GM19397 (cell line): ENCODE measurements around the gene TOB2.
A peak's percentile ranks its signal among the peaks of the same experiment; 100 is the strongest.
"Not testable (repeated sequence)": the region's sequence is repeated elsewhere in the genome, so short reads cannot be mapped to it uniquely, and the experiment has no call there.

Experiments
- ATAC-seq: cut with Tn5 transposase; IDR thresholded peaks from one replicate; pipeline ENCODE4 v1.9.1; 2021; ENCODE audit warnings: mild to moderate bottlenecking, moderate library complexity; ENCODE audit not compliant: unreplicated experiment

TOB2 gene

GRCh38 chr22:41431656-41432055 is 14.9 kb downstream of the TOB2 start:
- ATAC-seq = no peak

GRCh38 chr22:41429951-41430332 is 16.7 kb downstream of the TOB2 start:
- no peak for ATAC-seq

- no peak for ATAC-seq
Measured at GRCh38 chr22:41429232-41429950, 17.2 kb downstream of the TOB2 start.

DNA sequence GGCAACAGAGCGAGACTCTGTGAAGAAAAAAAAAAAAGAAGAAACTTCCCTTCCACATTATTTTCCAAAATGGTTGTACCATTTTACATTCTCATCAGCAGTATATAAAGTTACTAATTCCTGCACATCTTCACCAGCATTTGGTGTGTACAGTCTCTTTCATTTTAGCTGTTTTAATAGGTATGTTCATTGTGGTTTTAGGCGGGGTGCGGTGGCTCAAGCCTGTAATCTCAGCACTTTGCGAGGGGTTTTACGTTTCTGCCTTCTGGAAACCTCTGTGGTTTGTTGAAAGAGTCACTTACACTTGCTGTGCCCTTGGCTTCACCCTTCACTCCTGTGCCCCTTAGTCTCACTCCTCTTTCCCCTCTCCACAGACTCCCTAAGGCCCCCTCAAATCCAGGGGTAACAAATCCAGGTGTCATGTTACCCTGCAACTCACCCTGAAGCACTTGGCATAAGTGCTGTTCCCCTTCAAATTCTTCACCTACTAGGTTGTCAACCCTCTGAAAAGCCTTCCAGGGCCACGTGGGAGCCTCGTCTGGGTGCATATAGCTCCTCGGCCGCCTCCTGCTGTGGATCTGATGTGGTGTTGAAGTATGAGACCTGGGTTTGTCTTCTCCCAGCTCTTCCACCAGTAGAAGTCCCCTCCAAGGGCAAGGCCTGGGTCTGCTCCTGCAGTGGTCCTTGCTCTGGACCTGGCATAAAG is 20.8 kb downstream of the TOB2 start:
- no peak for ATAC-seq

DNA sequence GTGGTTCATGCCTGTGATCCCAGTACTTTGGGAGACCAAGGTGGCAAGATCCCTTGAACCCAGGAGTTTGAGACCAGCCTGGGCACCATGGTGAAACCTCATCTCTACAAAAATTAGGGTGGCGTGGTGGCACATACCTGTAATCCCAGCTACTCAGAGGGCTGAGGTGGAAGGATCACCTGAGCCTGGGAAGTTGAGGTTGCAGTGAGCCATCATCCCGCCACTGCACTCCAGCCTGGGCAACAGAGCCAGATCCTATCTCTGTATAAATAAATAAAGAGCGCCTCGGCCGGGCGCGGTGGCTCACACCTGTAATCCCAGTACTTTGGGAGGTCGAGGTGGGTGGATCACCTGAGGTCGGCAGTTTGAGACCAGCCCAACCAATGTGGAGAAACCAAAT is 27.9 kb downstream of the TOB2 start:
- ATAC-seq = no peak

- ATAC-seq = no peak
Measured at GRCh38 chr22:41417622-41418390, 28.8 kb downstream of the TOB2 start.

GRCh38 chr22:41415554-41415953 is 31.0 kb downstream of the TOB2 start:
- no peak for ATAC-seq

- no peak for ATAC-seq
Measured at GRCh38 chr22:41411021-41411851, 35.4 kb downstream of the TOB2 start.

DNA sequence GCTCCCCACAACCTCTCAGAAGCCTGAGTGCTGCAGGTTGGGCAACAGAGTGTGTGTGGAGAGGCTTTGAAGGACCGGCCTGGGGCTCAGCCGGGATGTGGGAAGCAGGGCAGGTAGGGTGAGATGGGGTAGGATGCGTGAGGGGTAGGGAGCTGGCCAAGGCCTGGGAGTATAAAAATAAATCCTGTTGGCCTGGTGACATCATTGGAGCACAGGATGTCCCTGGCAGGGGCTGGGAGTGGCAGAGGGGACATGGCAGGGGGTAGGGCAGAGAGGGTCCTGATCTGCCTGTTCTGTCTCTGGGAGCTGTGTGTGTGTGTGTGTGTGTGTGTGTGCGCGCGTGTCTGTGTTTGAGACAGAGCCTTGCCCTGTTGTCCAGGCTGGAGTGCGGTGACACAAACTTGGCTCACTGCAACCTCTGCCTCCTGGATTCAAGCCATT is 36.3 kb downstream of the TOB2 start:
- ATAC-seq = no peak

- no peak for ATAC-seq
Measured at GRCh38 chr22:41408665-41409064, 37.9 kb downstream of the TOB2 start.

- ATAC-seq = no peak
Measured at GRCh38 chr22:41407433-41407832, 39.2 kb downstream of the TOB2 start.

DNA sequence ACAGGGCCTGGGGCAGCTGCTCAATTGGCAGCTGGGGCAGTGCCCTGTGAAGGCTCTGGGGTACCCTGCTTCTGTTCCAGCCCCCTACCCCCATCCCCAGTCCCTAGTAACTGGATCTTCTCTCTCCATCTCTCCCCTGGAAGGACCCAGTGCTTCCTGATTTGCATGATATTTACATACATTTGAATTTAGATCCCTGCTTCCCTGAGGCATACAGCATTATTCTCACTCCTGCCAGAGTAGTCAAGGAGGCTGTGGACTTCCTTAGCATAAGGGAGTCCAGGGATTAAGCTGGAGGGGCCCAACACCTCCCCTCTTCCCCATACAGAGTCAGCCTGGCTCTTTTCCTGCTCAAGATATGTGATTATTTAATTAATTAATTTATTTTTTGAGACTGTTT is 40.2 kb downstream of the TOB2 start:
- ATAC-seq = no peak

DNA sequence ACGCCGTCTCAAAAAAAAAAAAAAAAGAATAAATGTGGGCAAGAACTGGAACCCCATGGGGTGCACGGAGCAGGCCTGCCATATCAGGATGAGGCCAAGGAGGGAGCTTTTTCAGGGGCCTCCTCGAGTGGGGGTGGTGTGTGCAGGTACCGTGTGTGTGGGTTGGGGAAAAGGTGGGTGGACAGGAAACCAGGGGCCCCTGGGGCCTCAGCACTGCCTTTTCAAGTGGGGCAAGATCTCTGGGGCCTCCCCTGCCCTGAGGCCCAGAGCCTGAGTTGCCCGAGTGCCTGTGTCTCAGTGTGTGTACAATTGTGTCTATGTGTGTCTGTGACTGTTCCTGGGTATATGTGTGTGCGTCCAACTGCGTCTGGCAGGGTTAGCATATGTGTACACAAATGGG is 41.0 kb downstream of the TOB2 start:
- ATAC-seq = no peak

DNA sequence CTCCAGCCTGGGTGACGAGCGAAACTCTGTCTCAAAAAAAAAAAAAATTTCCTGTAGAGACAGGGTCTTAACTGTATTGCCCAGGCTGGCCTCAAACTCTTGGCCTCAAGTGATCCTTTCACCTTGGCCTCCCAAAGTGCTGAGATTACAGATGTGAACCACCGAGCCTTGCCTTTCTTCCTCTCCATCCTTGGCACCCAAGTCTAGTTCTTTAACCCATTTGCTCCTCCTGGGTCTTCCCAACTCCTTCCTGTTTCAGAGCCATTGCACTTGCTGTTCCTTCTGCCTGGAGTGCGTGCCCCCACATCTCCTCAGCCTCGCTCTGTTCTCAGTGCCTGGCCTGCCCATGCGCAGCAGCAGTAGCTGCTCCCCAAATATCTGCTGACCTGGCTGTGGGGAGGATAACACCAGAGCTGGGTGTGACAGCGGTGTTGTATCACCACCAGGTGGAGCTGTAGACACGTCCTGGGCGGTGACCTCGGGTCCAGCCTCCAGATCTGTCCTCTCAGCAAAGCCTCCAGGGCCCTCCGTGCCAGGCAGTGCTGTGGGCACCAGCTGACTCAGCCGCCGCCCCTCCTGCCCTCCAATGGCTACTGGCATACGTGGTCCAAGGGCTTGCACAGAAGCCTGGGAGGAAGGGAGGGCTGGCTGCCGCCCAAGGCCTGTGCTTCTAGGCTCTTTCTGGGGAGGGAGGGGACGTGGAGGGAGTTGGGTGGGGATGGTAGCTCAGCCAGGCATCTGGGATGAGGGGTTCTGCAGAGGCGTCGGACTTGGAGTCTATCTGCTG is 42.9 kb downstream of the TOB2 start:
- peak; percentile 85 for ATAC-seq

DNA sequence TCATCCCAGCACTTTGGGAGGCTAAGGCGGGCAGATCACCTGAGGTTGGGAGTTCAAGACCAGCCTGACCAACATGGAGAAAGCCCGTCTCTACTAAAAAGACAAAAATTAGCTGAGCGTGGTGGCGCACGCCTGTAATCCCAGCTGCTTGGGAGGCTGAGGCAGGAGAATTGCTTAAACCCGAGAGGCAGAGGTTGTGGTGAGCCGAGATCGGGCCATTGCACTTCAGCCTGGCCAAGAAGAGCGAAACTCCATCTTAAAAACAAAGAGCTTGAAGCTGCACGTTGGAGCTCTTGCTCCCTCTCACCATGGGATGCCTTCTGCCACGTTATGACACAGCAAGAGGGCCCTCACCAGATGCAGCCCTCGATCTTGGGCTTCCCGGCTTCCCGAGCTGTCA is 43.8 kb downstream of the TOB2 start:
- ATAC-seq = not testable (repeated sequence)

- ATAC-seq = no peak
Measured at GRCh38 chr22:41401781-41402648, 44.6 kb downstream of the TOB2 start.

DNA sequence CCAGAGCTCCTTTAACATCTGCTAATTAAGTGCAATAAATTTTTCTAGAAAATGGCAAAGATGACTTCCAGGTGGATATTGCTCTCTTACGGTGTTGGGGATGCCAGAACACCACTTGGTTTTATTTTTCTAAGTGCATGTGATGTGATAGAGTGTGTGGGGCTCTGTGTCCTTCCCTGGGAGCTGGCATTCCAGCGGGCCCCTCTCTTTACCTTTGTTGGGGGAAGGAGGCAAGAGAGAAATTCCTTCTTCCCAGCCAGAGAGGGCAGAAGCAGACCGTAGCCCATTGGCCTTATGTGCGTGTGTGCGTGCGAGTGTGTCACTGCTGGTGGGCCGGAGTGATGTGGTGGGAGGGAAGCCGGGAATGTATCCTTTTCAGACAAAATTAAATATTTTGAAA is 47.7 kb downstream of the TOB2 start:
- ATAC-seq = no peak

DNA sequence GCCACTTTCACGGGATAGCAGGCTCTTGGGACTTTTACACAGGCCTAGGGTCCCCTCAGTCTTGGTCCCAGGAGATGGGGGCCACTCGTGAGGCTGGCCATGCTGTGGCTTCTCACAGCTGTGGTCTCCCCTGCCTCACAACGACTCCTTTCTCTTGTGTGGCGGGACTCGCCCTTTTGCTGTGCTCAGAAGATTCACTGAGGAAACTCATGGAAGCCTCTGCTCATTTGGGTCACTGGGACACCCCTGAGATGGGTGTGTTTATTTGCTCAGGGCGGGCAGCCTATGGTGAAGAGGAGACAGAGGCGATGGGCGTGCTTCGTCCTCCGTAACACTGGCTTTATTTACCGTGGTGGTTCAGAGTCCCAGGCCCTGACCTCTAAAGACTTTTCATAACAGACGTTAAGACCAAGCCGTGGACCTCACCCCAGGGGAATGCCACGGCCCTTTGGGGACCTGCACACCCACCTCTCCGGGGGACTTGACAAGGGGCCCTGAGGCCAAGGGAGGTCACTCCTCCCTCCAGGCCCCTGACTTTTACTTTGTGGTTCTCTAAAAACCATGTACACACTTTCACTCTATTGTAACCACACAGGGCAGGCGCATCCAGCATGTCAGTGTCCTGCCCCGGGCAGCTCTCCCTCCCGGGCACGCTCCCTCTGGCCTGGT is 49.3 kb downstream of the TOB2 start:
- no peak for ATAC-seq
